IPS DF 19.7 (cell line): ENCODE results near the gene DSCAM.

Experiments used
- DNase-seq: peaks from one replicate; pipeline ENCODE4 v3.0.0-alpha.2; 2013; ENCODE audit warnings: low read depth, low spot score

The DSCAM gene

GRCh38 chr21:40139636-40140035 is 707.3 kb downstream of the DSCAM start:
- DNase-seq = no peak

- DNase-seq = no peak
These were observed 710.4 kb downstream of the DSCAM start for GRCh38 chr21:40136571-40136970.

GRCh38 chr21:40134731-40135492 is 712.0 kb downstream of the DSCAM start:
- no peak for DNase-seq

- DNase-seq = no peak
These were observed 716.5 kb downstream of the DSCAM start for GRCh38 chr21:40130476-40130875.

GRCh38 chr21:40129809-40130208 is 717.1 kb downstream of the DSCAM start:
- DNase-seq = no peak

GRCh38 chr21:40128891-40129290 is 718.1 kb downstream of the DSCAM start:
- no peak for DNase-seq

- DNase-seq = no peak
These were observed 725.9 kb downstream of the DSCAM start for GRCh38 chr21:40120940-40121575.

GRCh38 chr21:40118527-40118926 is 728.4 kb downstream of the DSCAM start:
- no peak for DNase-seq

GRCh38 chr21:40117236-40117635 is 729.7 kb downstream of the DSCAM start:
- no peak for DNase-seq

- DNase-seq = no peak
These were observed 731.2 kb downstream of the DSCAM start for GRCh38 chr21:40115775-40116174.

GRCh38 chr21:40102682-40103081 is 744.3 kb downstream of the DSCAM start:
- no peak for DNase-seq

GRCh38 chr21:40099809-40100208 is 747.1 kb downstream of the DSCAM start:
- no peak for DNase-seq

GRCh38 chr21:40095477-40095876 is 751.5 kb downstream of the DSCAM start:
- no peak for DNase-seq

GRCh38 chr21:40080385-40080784 is 766.6 kb downstream of the DSCAM start:
- no peak for DNase-seq

- DNase-seq = no peak
These were observed 772.2 kb downstream of the DSCAM start for GRCh38 chr21:40074710-40075109.

GRCh38 chr21:40074198-40074597 is 772.8 kb downstream of the DSCAM start:
- no peak for DNase-seq

GRCh38 chr21:40073642-40074041 is 773.3 kb downstream of the DSCAM start:
- no peak for DNase-seq

- no peak for DNase-seq
These were observed 776.1 kb downstream of the DSCAM start for GRCh38 chr21:40070871-40071270.

- no peak for DNase-seq
These were observed 779.2 kb downstream of the DSCAM start for GRCh38 chr21:40067751-40068150.

GRCh38 chr21:40066221-40066620 is 780.7 kb downstream of the DSCAM start:
- DNase-seq = no peak

- no peak for DNase-seq
These were observed 786.8 kb downstream of the DSCAM start for GRCh38 chr21:40060083-40060677.

- DNase-seq = no peak
These were observed 789.6 kb downstream of the DSCAM start for GRCh38 chr21:40057331-40057730.

GRCh38 chr21:40056031-40056430 is 790.9 kb downstream of the DSCAM start:
- DNase-seq = no peak
